K562 (cell line): ENCODE measurements around the gene COL1A1. TPM values are rescaled to one million over a fixed set of nuclear protein-coding genes. Genes with fewer than 3 reads are reported as not detected.

Experiments
- ATAC-seq: fragments of 200-7000 bp; cut with Tn5 transposase; 3 replicates; pipeline ENCODE4 v1.9.1; 2020; ENCODE audit warnings: moderate library complexity
- BruUV-seq: library from RNA; stranded (reverse); fragments of 400-500 nt; replicated peaks from 2 replicates; lab custom pipeline; 2021; lab: Mats Ljungman, UMichigan
- CTCF ChIA-PET: fragments of 300-600 bp; formaldehyde crosslinking; extraction: SDS; loops from one replicate; lab custom pipeline; 2021; ENCODE audit warnings: low intra/inter-chr PET ratio; lab: Yijun Ruan, JAX
- POLR2A ChIA-PET: fragments of 300-600, 350-650 bp; sonication (Branson Sonifier 250); formaldehyde crosslinking; extraction: SDS; loops from one replicate; lab custom pipeline; 2021; ENCODE audit warnings: antibody characterized with exemption, inconsistent platforms; lab: Yijun Ruan, JAX
- DNase-seq, 4 experiments: peaks; one replicate each; pipeline versions ENCODE4 v3.0.0 to v3.0.0-alpha.2; 2011 to 2018; ENCODE audit warnings: low spot score in 3 of 4, mixed read lengths in 3 of 4; ENCODE audit errors: extremely low read depth in 1 of 4
- FAIRE-seq: peaks from 2 replicates; lab custom pipeline; 2011; peaks lifted over from hg19 to GRCh38; lab: Jason Lieb, UNC
- H2AFZ ChIP-seq: 2 replicates; pipeline ENCODE4 v1.6.0; 2011; ENCODE audit warnings: low read depth, low read length, control low read depth, inconsistent platforms
- H3K27ac ChIP-seq: fragments of 200-600 bp; 3 replicates; pipeline ENCODE4 v1.8.0; 2011; ENCODE audit warnings: low read depth, mild to moderate bottlenecking, control low read depth, inconsistent platforms, low read length, moderate library complexity, mixed read lengths; ENCODE audit errors: extremely low read depth
- H3K27me3 ChIP-seq, 2 experiments: fragments of 300-600 bp in 1 of 2; 2 replicates in 1 of 2; 3 replicates in 1 of 2; pipeline versions ENCODE4 v1.6.0 to v1.8.0; 2011; ENCODE audit warnings: inconsistent platforms in 2 of 2, low read length in 2 of 2, mild to moderate bottlenecking in 1 of 2, mixed read lengths in 1 of 2, moderate library complexity in 1 of 2; ENCODE audit not compliant: control insufficient read depth in 2 of 2, insufficient read depth in 2 of 2
- H3K36me3 ChIP-seq: fragments of 300-600 bp; 3 replicates; pipeline ENCODE4 v1.8.0; 2011; ENCODE audit warnings: mild to moderate bottlenecking, low read length, inconsistent platforms; ENCODE audit not compliant: control insufficient read depth, insufficient read depth
- H3K4me1 ChIP-seq, 2 experiments: fragments of 200-600 bp in 1 of 2; replicated peaks in 1 of 2; 2 replicates in 1 of 2; 3 replicates in 1 of 2; pipeline versions ENCODE4 v1.5.1 to v1.8.0; 2011; ENCODE audit warnings: inconsistent platforms in 2 of 2, low read length in 2 of 2, mild to moderate bottlenecking in 1 of 2, mixed read lengths in 1 of 2, moderate library complexity in 1 of 2; ENCODE audit not compliant: control insufficient read depth in 2 of 2, insufficient read depth in 2 of 2
- H3K4me2 ChIP-seq: 2 replicates; pipeline ENCODE4 v1.6.1; 2011; ENCODE audit warnings: low read length, control low read depth, inconsistent platforms, mixed read lengths; ENCODE audit not compliant: insufficient read depth
- H3K4me3 ChIP-seq: fragments of 200-600 bp; sonication (generic), shearing (Covaris generic); 2 replicates; pipeline ENCODE4 v1.5.1; 2016; ENCODE audit warnings: control low read depth, inconsistent platforms
- H3K79me2 ChIP-seq: fragments of 200-600 bp; 3 replicates; pipeline ENCODE4 v1.8.0; 2011; ENCODE audit warnings: low read length, inconsistent platforms; ENCODE audit not compliant: control insufficient read depth, insufficient read depth
- H3K9ac ChIP-seq, 2 experiments: 2 replicates each; pipeline versions ENCODE4 v1.6.0 to v1.6.1; 2011; ENCODE audit warnings: low read depth in 2 of 2, low read length in 2 of 2, control low read depth in 1 of 2, inconsistent platforms in 1 of 2, mild to moderate bottlenecking in 1 of 2, mixed read lengths in 1 of 2; ENCODE audit not compliant: insufficient read depth in 1 of 2
- H3K9me1 ChIP-seq: one replicate; pipeline ENCODE4 v1.6.0; 2011; ENCODE audit warnings: inconsistent platforms, mild to moderate bottlenecking, low read length, moderate library complexity; ENCODE audit not compliant: control insufficient read depth, insufficient read depth
- H3K9me3 ChIP-seq: replicated peaks from 2 replicates; pipeline ENCODE4 v1.5.1; 2011; ENCODE audit warnings: low read depth, low read length, inconsistent platforms; ENCODE audit not compliant: control insufficient read depth, insufficient read depth
- H4K20me1 ChIP-seq: replicated peaks from 2 replicates; pipeline ENCODE4 v1.6.1; 2011; ENCODE audit warnings: low read length, inconsistent platforms, mixed read lengths; ENCODE audit not compliant: control insufficient read depth, insufficient read depth
- CC2D1A ChIP-seq: fragments of 450-650 bp; IDR thresholded peaks from 2 replicates; pipeline ENCODE4 v1.6.1; 2017; ENCODE audit warnings: mild to moderate bottlenecking
- CEBPG ChIP-seq, 3 experiments: fragments of 200-800 bp in 1 of 3; sonication (Bioruptor generic) in 1 of 3; sonication (generic) in 1 of 3; formaldehyde crosslinking in 1 of 3; IDR thresholded peaks in 2 of 3; conservative IDR thresholded peaks in 1 of 3; 2 replicates each; pipeline versions ENCODE4 v1.6.1 to v1.8.0; 2016 to 2022; ENCODE audit warnings: missing compliant biosample characterization in 2 of 3, missing genetic modification characterization in 2 of 3, mild to moderate bottlenecking in 1 of 3, missing genetic modification reagents in 1 of 3
- CTBP1 ChIP-seq: fragments of 450-650 bp; IDR thresholded peaks from 2 replicates; pipeline ENCODE4 v1.6.1; 2016; ENCODE audit warnings: borderline replicate concordance
- DMBX1 ChIP-seq: fragments of 250-450 bp; sonication (Bioruptor Pico); IDR thresholded peaks from 2 replicates; pipeline ENCODE4 v1.8.0; 2022; ENCODE audit warnings: inconsistent platforms, mild to moderate bottlenecking, moderate library complexity, borderline replicate concordance
- NCOR1 ChIP-seq: fragments of 450-650 bp; IDR thresholded peaks from 2 replicates; pipeline ENCODE4 v1.6.1; 2016; ENCODE audit warnings: mild to moderate bottlenecking, moderate library complexity
- POLR2A ChIP-seq: fragments of 450-650 bp; conservative IDR thresholded peaks from 2 replicates; pipeline ENCODE4 v1.6.1; 2016
- ZFP1 ChIP-seq: fragments of 450-650 bp; formaldehyde crosslinking; IDR thresholded peaks from 2 replicates; pipeline ENCODE4 v1.4.0; 2020; ENCODE audit warnings: mild to moderate bottlenecking, mixed read lengths
- ZNF212 ChIP-seq: fragments of 450-650 bp; formaldehyde crosslinking; IDR thresholded peaks from 2 replicates; pipeline ENCODE4 v1.4.0; 2020; ENCODE audit warnings: mild to moderate bottlenecking
- ZNF766 ChIP-seq: fragments of 200-800 bp; sonication (Bioruptor generic); conservative IDR thresholded peaks from 2 replicates; pipeline ENCODE4 v1.6.1; 2016; ENCODE audit warnings: missing genetic modification characterization, missing compliant biosample characterization
- WGBS: fragments of 100-300 bp; shearing (Covaris generic); methylation state at CpG from one replicate; pipeline ENCODE4 v1.1.6; 2016; ENCODE audit warnings: low coverage, mixed read lengths; ENCODE audit not compliant: insufficient coverage; ENCODE audit errors: missing lambda C conversion rate; 5-methylcytosine and 5-hydroxymethylcytosine counted together
- in situ Hi-C: fragments of 300-500 bp; cut with MboI; formaldehyde crosslinking; loops from 4 replicates; pipeline ENCODE4 v1.15.0; 2018; ENCODE audit warnings: inconsistent platforms, mixed read lengths
- intact Hi-C: fragments of 100-400 bp; cut with micrococcal nuclease; formaldehyde crosslinking; loops from 2 replicates; pipeline ENCODE4 v1.14.2; 2022
- polyA plus RNA-seq, 8 experiments: library from polyadenylated mRNA; depleted of rRNA in 4 of 8; stranded (reverse) in 5 of 8; unstranded in 3 of 8; fragments of >200 nt; fragmentation: Nextera tagmentation in 2 of 8; fragmentation: Illumina TruSeq in 1 of 8; extraction: Ambion mirVana in 2 of 8; extraction: Trizol in 1 of 8; gene quantifications; 2 replicates each; pipeline versions ENCODE4 v1.2.1 to v1.2.3, GENCODE V29; 2011 to 2014; ENCODE audit warnings: inconsistent platforms in 1 of 8, missing spikeins in 1 of 8
- total RNA-seq, 7 experiments: library from RNA; depleted of rRNA in 6 of 7; stranded (reverse); fragments of >200 nt in 6 of 7; fragmentation: Illumina TruSeq in 2 of 7; extraction: Trizol in 2 of 7; gene quantifications; 2 replicates each; pipeline versions ENCODE4 v1.2.1 to v1.2.3, GENCODE V29; 2011 to 2021; ENCODE audit warnings: low replicate concordance in 1 of 7
- TF ChIP-seq, protein P1 (sequence below): IDR thresholded peaks from 3 replicates; pipeline ENCODE4 v1.6.1; 2011; ENCODE audit warnings: borderline replicate concordance, mild to moderate bottlenecking; ENCODE audit not compliant: insufficient read length, insufficient read depth
- TF ChIP-seq, protein P2 (sequence below): fragments of 250-450 bp; sonication (Bioruptor Pico); IDR thresholded peaks from 2 replicates; pipeline ENCODE4 v1.9.0; 2021; ENCODE audit warnings: mild to moderate bottlenecking, inconsistent platforms

COL1A1 gene
- total and polyA plus RNA-seq, 9 of the 15 experiments (the other 6 are each of a cell fraction or from before 2014, with no cell fraction given), result 0.04 to 3.4 (median 0.18) TPM

DNA sequence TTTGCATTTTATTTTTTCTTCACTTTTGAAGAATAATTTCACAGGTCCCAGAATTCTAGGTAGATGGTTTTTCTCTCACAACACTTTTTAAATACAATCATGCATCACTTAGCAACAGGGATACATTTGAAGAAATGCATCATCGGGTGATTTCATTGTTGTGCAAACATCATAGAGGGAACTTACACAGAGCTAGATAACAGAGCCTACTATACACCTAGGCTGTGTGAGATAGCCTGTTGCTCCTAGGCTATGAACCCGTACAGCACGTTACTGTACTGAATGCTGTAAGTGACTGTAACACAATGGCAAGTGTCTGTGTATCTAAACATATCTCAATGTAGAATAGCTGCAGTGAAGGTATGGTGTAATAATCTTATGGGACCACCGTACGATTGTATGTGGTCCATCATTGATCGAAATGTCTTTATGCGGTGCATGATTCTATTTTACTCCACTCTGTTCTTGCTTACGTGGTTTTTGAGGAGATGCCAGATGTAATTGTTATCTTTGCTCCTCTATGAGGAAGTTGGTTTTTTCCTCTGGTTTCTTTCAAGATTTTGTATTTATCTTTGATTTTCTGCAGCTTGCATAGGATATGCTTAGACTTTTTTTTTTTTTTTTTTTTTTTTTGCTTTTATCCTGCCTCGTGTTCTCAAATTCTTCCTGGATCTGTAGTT, 37.3 kb upstream of the COL1A1 start:
- no peak for FAIRE-seq
- DNase-seq, result no peak
- intact Hi-C loops (no loop called here), in situ Hi-C loops (no loop called here)
- no peaks in the 10 kb centered on the region; the same call in 1 of the 2 replicates for H4K20me1 ChIP-seq
- H3K9me3 ChIP-seq, result no peaks in the 10 kb centered on the region; the same call in 1 of the 2 replicates
- H3K9me1 ChIP-seq, result no peaks in the 10 kb centered on the region
- no peak overlapping the region for H3K27ac ChIP-seq
- POLR2A ChIA-PET, result interaction anchor here (0.7 to 1.4 kb wide), 3 partner anchors 13 to 40 kb away, joined by 3 read pairs; no protein-coding TSS in a partner anchor
- H3K27me3 ChIP-seq, result peaks cover 2 to 3% of the 10 kb centered on the region in 2 experiments; a peak in 2 of 5 replicates
- no peaks in the 10 kb centered on the region for H3K79me2 ChIP-seq
- no peaks in the 10 kb centered on the region for H3K4me1 ChIP-seq
- 1% methylated on average over 8 of the region's 9 CpGs for WGBS
- H3K9ac ChIP-seq, result no peak overlapping the region
- no peaks in the 10 kb centered on the region for H3K36me3 ChIP-seq
- H3K4me2 ChIP-seq, result no peak overlapping the region
- H3K4me3 ChIP-seq, result no peak overlapping the region
- BruUV-seq, result no TSS peak
- TF ChIP-seq, protein P1, sequence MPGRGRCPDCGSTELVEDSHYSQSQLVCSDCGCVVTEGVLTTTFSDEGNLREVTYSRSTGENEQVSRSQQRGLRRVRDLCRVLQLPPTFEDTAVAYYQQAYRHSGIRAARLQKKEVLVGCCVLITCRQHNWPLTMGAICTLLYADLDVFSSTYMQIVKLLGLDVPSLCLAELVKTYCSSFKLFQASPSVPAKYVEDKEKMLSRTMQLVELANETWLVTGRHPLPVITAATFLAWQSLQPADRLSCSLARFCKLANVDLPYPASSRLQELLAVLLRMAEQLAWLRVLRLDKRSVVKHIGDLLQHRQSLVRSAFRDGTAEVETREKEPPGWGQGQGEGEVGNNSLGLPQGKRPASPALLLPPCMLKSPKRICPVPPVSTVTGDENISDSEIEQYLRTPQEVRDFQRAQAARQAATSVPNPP, result no peak
- 0 out of 2 replicates have a peak, but pooled peaks have one; percentile 23 for TF ChIP-seq ZNF766 (CRISPR knock-in tag)
- 0 out of 2 replicates have a peak, but pooled peaks have one; percentile 22 for TF ChIP-seq CEBPG (CRISPR knock-in tag; IDR thresholded peaks at IDR 0.05)
- TF ChIP-seq CEBPG (tag; conservative IDR thresholded peaks at IDR 0.05 in 1 of 2, IDR thresholded peaks at IDR 0.05 in 1 of 2), result peak in 1 of 2 experiments; percentile 36; a peak in 1 of 4 replicates
- no peak for TF ChIP-seq DMBX1
- no peak for TF ChIP-seq CC2D1A
- TF ChIP-seq ZFP1 (CRISPR knock-in tag), result no peak
- no peak for TF ChIP-seq POLR2A
- TF ChIP-seq CTBP1, result peak; percentile 15; the same call in 1 of the 2 replicates
- TF ChIP-seq ZNF212, result no peak
- TF ChIP-seq, protein P2, sequence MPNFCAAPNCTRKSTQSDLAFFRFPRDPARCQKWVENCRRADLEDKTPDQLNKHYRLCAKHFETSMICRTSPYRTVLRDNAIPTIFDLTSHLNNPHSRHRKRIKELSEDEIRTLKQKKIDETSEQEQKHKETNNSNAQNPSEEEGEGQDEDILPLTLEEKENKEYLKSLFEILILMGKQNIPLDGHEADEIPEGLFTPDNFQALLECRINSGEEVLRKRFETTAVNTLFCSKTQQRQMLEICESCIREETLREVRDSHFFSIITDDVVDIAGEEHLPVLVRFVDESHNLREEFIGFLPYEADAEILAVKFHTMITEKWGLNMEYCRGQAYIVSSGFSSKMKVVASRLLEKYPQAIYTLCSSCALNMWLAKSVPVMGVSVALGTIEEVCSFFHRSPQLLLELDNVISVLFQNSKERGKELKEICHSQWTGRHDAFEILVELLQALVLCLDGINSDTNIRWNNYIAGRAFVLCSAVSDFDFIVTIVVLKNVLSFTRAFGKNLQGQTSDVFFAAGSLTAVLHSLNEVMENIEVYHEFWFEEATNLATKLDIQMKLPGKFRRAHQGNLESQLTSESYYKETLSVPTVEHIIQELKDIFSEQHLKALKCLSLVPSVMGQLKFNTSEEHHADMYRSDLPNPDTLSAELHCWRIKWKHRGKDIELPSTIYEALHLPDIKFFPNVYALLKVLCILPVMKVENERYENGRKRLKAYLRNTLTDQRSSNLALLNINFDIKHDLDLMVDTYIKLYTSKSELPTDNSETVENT (CRISPR knock-in tag), result no peak
- TF ChIP-seq NCOR1, result no peak
- H2AFZ ChIP-seq, result no peak overlapping the region
- no peak for ATAC-seq
- CTCF ChIA-PET, result no interaction called here
